HG03565 (cell line): ENCODE results near the gene BOD1.

Experiments
- ATAC-seq: cut with Tn5 transposase; IDR thresholded peaks from one replicate; pipeline ENCODE4 v1.9.1; 2021; ENCODE audit warnings: mild to moderate bottlenecking, moderate library complexity; ENCODE audit not compliant: unreplicated experiment

The BOD1 gene

GRCh38 chr5:173616577-173617118, at the start of gene BOD1:
TSS of gene BOD1 (minus strand) at chr5:173616650. CDS start at chr5:173616436, 214 bp downstream.
- peak; percentile 93 for ATAC-seq

- ATAC-seq, result no peak
These were observed 48.9 kb upstream of the BOD1 start for GRCh38 chr5:173665326-173665725.

- no peak for ATAC-seq
These were observed 47.7 kb upstream of the BOD1 start for GRCh38 chr5:173664154-173664526.

GRCh38 chr5:173663352-173664153, 47.1 kb upstream of the BOD1 start:
- ATAC-seq, result no peak

- ATAC-seq, result no peak
These were observed 46.3 kb upstream of the BOD1 start for GRCh38 chr5:173662581-173663351.

GRCh38 chr5:173660481-173661280, 44.2 kb upstream of the BOD1 start:
- no peak for ATAC-seq

GRCh38 chr5:173659423-173659822, 43.0 kb upstream of the BOD1 start:
- ATAC-seq, result no peak

- no peak for ATAC-seq
These were observed 41.4 kb upstream of the BOD1 start for GRCh38 chr5:173657741-173658356.

GRCh38 chr5:173655196-173655797, 38.8 kb upstream of the BOD1 start:
- no peak for ATAC-seq

GRCh38 chr5:173653822-173654523, 37.5 kb upstream of the BOD1 start:
- ATAC-seq, result no peak

- no peak for ATAC-seq
These were observed 31.9 kb upstream of the BOD1 start for GRCh38 chr5:173648308-173648866.

GRCh38 chr5:173646692-173647091, 30.2 kb upstream of the BOD1 start:
- ATAC-seq, result no peak

- no peak for ATAC-seq
These were observed 29.6 kb upstream of the BOD1 start for GRCh38 chr5:173645890-173646574.

- ATAC-seq, result no peak
These were observed 29.0 kb upstream of the BOD1 start for GRCh38 chr5:173645437-173645807.

GRCh38 chr5:173644673-173645436, 28.4 kb upstream of the BOD1 start:
- ATAC-seq, result no peak

GRCh38 chr5:173643964-173644363, 27.5 kb upstream of the BOD1 start:
- peak; percentile 46 for ATAC-seq

- no peak for ATAC-seq
These were observed 26.5 kb upstream of the BOD1 start for GRCh38 chr5:173642895-173643481.
